Pancreas (tissue), 10 donors: ENCODE results near the gene TCTN3. TPM values are rescaled to one million over a fixed set of nuclear protein-coding genes. Genes with fewer than 3 reads are reported as not detected.
"Not testable (repeated sequence)": the region's sequence is repeated elsewhere in the genome, so short reads cannot be mapped to it uniquely, and the experiment has no call there.

ENCODE experiments used
- ATAC-seq, 4 donors: fragments of 200-7000 bp; cut with Tn5 transposase; one replicate each; pipeline versions ENCODE4 v1.8.0 to v1.9.1; 2020; ENCODE audit warnings: mild to moderate bottlenecking in 4 of 4, moderate library complexity in 4 of 4
- DNase-seq, 6 donors: peaks; one replicate each; pipeline ENCODE4 v3.0.0-alpha.2; 2020
- FAIRE-seq: peaks from 2 replicates; lab custom pipeline; 2012; peaks lifted over from hg19 to GRCh38; lab: Jason Lieb, UNC
- H3K27ac ChIP-seq, 4 donors: fragments of 200-600 bp; sonication (generic); 1 replicate in 3 of 4; 2 replicates in 1 of 4; pipeline versions ENCODE4 v1.5.0 to v1.8.0; 2020
- H3K27me3 ChIP-seq, 4 donors: fragments of 200-600 bp; one replicate each; pipeline ENCODE4 v1.8.0; 2021
- H3K36me3 ChIP-seq, 3 donors: fragments of 200-600 bp; sonication (generic) in 1 of 3; one replicate each; pipeline versions ENCODE4 v1.5.0 to v1.8.0; 2020 to 2021
- H3K4me1 ChIP-seq, 3 donors: fragments of 200-600 bp; one replicate each; pipeline ENCODE4 v1.8.0; 2021
- H3K4me3 ChIP-seq, 4 donors: fragments of 200-600 bp; sonication (generic) in 2 of 4; one replicate each; pipeline versions ENCODE4 v1.5.0 to v1.8.0; 2020 to 2021
- H3K9me3 ChIP-seq, 4 donors: fragments of 200-600 bp; one replicate each; pipeline ENCODE4 v1.8.0; 2021
- WGBS, 2 donors: extraction: QIAGEN DNeasy Blood & Tissue Kit; methylation state at CpG; one replicate each; pipeline ENCODE4 v1.1.7; 2013; 5-methylcytosine and 5-hydroxymethylcytosine counted together
- intact Hi-C, 3 donors: fragments of 100-400 bp; cut with DNase I; formaldehyde crosslinking; loops; one replicate each; pipeline versions ENCODE4 v1.11.1 to v1.14.2; 2022
- polyA plus RNA-seq, 2 donors: library from polyadenylated mRNA; stranded (reverse); fragments of 200-250 nt; gene quantifications; one replicate each; pipeline ENCODE4 v1.2.3, GENCODE V29; 2013
- total RNA-seq, 6 donors: library from RNA; stranded (reverse); fragmentation: NEBNext Ultra II Directional in 4 of 6; extraction: Animal tissue kit (Norgen Biotek cat#: 25700) in 4 of 6; gene quantifications; one replicate each; pipeline versions ENCODE4 v1.2.1 to v1.2.4, GENCODE V29; 2021 to 2023
- TF ChIP-seq, protein P1 (sequence below), 4 donors: fragments of 200-600 bp; sonication (generic) in 3 of 4; IDR thresholded peaks; one replicate each; pipeline versions ENCODE4 v1.5.0 to v1.8.0; 2021; ENCODE audit warnings: antibody characterized with exemption in 4 of 4
- donor health status: healthy with polysubstance abuse.
- donor health status: DM: no; HTN: no; CAD: no; lungs with moderate emphysema.
- donor health status: DM: no; HTN: no; CAD: no.
- donor health status: control.
- donor health status: control.
- donor health status: Bipolar disorder and iron deficiency.
- donor health status: DM: yes; HTN: yes; CAD: no.
- donor health status: DM: no; HTN: no; CAD: no.
- donor health status: DM: no; HTN: no; CAD: no.
- donor health status: DM: yes; HTN: yes; CAD: no.

TCTN3 gene
- total and polyA plus RNA-seq, 8 donors: 8.1 to 25.5 (median 16.0) TPM

DNA sequence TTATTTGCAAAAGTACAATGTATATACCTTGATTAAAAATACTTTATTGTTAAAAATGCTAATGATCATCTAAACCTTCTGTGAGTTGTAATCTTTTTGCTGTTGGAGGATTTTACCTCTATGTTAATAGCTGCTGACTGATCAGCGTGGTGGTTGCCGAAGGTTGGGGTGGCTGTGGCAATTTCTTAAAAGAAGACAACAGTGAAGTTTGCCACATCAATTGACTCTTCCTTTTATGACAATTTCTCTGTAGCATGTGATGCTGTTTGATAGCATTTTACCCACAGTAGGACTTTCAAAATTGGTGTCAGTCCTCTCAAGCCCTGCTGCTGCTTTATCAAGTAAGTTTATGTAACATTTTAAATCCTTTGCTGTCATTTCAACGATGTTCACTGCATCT is 45.3 kb upstream of the TCTN3 start:
- H3K4me3 ChIP-seq: no peak overlapping the region
- ATAC-seq (no peak), FAIRE-seq (no peak), DNase-seq (no peak)
- no peaks in the 10 kb centered on the region for H3K27me3 ChIP-seq
- H3K36me3 ChIP-seq: no peaks in the 10 kb centered on the region
- TF ChIP-seq, protein P1, sequence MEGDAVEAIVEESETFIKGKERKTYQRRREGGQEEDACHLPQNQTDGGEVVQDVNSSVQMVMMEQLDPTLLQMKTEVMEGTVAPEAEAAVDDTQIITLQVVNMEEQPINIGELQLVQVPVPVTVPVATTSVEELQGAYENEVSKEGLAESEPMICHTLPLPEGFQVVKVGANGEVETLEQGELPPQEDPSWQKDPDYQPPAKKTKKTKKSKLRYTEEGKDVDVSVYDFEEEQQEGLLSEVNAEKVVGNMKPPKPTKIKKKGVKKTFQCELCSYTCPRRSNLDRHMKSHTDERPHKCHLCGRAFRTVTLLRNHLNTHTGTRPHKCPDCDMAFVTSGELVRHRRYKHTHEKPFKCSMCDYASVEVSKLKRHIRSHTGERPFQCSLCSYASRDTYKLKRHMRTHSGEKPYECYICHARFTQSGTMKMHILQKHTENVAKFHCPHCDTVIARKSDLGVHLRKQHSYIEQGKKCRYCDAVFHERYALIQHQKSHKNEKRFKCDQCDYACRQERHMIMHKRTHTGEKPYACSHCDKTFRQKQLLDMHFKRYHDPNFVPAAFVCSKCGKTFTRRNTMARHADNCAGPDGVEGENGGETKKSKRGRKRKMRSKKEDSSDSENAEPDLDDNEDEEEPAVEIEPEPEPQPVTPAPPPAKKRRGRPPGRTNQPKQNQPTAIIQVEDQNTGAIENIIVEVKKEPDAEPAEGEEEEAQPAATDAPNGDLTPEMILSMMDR (IDR thresholded peaks at IDR 0.05): no peak
- no peak overlapping the region for H3K27ac ChIP-seq
- WGBS, 2 donors: 84 to 88% methylated on average over 3 of the region's 3 CpGs
- peaks cover 0 to 11% (median 0%) of the 10 kb centered on the region in 3 donors for H3K4me1 ChIP-seq
- intact Hi-C loops: no loop called here
- no peaks in the 10 kb centered on the region for H3K9me3 ChIP-seq

DNA sequence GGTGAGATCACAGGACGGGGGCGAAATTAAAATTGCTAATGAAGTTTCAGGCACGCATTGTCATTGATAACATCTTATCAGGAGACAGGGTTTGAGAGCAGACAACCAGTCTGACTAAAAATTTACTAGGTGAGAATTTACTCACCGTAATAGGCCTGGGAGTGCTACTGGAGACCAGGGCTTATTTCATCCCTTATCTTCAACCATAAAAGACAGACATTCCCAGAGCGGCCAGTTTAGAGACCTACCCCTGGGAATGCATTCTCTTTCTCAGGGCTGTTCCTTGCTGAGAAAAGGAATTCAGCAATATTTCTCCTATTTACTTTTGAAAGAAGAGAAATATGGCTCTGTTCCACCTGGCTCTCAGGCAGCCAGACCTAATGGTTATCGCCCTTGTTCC is 39.2 kb upstream of the TCTN3 start:
- H3K27ac ChIP-seq, FAIRE-seq, H3K27me3 ChIP-seq, ATAC-seq, H3K4me3 ChIP-seq, intact Hi-C loops, H3K4me1 ChIP-seq, H3K9me3 ChIP-seq, DNase-seq, H3K36me3 ChIP-seq: not testable (repeated sequence)
- 87 to 94% methylated on average over 6 of the region's 6 CpGs for WGBS, 2 donors

DNA sequence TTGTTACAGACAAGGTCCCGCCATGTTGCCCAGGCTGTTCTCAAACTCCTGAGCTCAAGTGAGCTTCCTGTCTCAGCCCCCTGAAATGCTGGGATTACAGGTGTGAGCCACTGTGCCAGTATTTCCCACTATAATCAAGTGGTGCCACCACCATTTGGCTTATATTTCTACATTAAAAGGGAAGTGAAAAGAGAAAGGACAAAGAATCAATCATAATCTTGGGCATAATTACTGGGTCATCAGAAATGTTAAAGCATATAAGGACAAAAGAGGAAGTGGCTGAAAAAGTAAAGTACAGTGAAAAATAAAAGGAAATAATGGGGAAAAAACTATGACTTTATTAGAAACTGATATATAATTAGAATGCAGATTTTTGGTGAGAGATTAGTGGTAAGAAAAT is 36.5 kb upstream of the TCTN3 start:
- H3K27me3 ChIP-seq: no peaks in the 10 kb centered on the region
- FAIRE-seq (peak; percentile 51), DNase-seq (no peak), ATAC-seq (peak in 1 of 4 donors; percentile 30)
- no peak overlapping the region for H3K4me3 ChIP-seq
- 62 to 88% methylated on average over 1 of the region's 1 CpG for WGBS, 2 donors
- H3K4me1 ChIP-seq: no peaks in the 10 kb centered on the region
- H3K9me3 ChIP-seq: no peaks in the 10 kb centered on the region
- TF ChIP-seq, protein P1 (IDR thresholded peaks at IDR 0.05): no peak
- no peak overlapping the region for H3K27ac ChIP-seq
- intact Hi-C loops: no loop called here
- H3K36me3 ChIP-seq: no peaks in the 10 kb centered on the region

DNA sequence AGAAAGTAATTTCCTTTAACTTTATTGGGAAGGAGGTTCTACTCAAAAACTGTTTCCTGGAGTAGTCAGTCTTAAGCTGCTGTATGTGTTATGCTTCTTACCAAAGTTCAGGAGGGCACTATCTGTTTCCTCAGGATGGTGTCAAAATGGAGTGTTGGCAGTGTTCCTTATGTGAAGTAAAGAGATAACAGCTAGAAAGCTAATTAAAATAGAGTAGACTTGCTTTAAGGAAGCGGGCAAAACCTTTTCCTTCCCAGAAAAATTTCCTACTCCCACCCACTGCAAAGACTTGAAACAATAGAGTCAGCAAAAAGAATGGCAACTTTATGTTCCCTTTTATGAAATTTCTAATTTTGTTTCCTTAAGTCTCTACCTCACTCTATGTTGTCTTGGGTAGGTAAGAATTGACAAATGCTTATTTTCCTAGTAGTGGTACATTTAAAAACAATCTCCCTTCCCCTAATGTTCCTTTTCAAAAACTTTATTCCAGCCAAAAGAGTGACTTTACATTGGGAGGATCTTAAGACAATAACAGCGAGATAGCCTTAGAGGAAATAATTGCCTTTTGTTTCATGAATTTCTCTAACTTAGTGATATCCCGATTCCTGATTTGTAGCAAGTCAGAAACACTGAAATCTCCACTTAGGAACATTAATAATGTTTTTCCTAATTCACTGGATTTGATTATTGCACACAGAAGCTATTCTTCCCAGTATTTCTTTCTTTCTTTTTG is 35.8 kb upstream of the TCTN3 start:
- H3K27me3 ChIP-seq: no peaks in the 10 kb centered on the region
- intact Hi-C loops: no loop called here
- no peak overlapping the region for H3K27ac ChIP-seq
- DNase-seq (no peak), ATAC-seq (no peak), FAIRE-seq (no peak)
- H3K4me3 ChIP-seq: no peak overlapping the region
- WGBS, 2 donors: 61 to 64% methylated on average over 3 of the region's 3 CpGs
- TF ChIP-seq, protein P1 (IDR thresholded peaks at IDR 0.05): no peak
- H3K36me3 ChIP-seq: no peaks in the 10 kb centered on the region
- no peaks in the 10 kb centered on the region for H3K9me3 ChIP-seq
- H3K4me1 ChIP-seq: no peaks in the 10 kb centered on the region

DNA sequence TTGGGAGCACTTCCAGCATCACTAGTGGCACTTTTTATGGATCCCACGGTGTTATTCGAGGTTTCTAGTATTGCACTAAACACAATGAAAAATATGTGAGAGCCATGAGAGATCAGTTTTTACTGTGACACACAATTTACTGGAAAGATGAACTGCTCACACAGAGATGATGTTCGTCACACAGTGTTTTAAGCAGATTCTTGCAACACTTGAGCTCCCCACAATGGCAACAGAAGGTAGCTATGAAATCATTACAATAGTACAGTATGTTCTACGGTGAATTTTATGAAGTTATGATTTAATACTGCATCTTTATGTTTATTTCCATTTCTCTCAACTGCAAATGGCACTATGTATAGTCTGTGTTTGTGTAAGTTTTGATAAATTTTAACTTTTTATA is 34.8 kb upstream of the TCTN3 start:
- H3K9me3 ChIP-seq: no peaks in the 10 kb centered on the region
- WGBS, 2 donors: 55 to 66% methylated on average over 4 of the region's 4 CpGs
- H3K4me1 ChIP-seq: no peaks in the 10 kb centered on the region
- FAIRE-seq (no peak), DNase-seq (no peak), ATAC-seq (peak in 1 of 4 donors; percentile 43)
- no peaks in the 10 kb centered on the region for H3K27me3 ChIP-seq
- TF ChIP-seq, protein P1 (IDR thresholded peaks at IDR 0.05): no peak
- no peak overlapping the region for H3K4me3 ChIP-seq
- no peak overlapping the region for H3K27ac ChIP-seq
- no peaks in the 10 kb centered on the region for H3K36me3 ChIP-seq
- intact Hi-C loops: no loop called here

DNA sequence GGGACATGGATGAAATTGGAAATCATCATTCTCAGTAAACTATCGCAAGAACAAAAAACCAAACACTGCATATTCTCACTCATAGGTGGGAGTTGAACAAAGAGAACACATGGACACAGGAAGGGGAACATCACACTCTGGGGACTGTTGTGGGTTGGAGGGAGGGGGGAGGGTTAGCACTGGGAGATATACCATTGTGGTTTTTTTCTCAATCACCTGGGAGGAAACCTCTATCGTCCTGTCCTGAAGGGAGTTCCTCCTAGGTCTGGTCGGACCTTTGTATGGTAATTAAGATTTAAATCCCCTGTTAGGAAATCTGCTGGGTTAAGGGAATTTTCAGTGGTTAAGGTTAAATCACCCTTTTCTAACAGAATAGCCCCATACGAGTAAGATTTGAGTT is 28.8 kb upstream of the TCTN3 start:
- WGBS, 2 donors: 73 to 83% methylated on average over 4 of the region's 4 CpGs
- H3K9me3 ChIP-seq, H3K27ac ChIP-seq, H3K4me3 ChIP-seq, ATAC-seq, intact Hi-C loops, DNase-seq, FAIRE-seq, H3K36me3 ChIP-seq, H3K27me3 ChIP-seq, H3K4me1 ChIP-seq: not testable (repeated sequence)

DNA sequence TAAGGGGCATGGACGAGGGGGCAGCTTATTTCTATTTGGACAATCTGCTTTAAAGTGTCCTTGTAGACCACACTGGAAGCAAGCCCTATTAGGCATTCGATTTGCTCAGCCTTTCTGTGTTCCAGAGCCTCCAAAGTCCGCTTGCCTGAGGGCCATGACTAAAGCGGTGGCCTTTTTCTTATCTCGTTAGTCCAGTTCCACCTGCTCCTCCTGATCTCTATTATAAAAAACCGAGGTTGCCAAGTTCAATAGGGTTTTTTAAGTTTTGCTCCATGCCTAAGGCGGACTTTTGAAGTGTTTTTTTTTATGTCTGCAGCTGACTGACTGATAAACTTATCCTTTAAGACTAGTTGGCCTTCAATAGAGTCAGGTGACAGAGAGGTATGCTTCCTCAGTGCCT is 27.0 kb upstream of the TCTN3 start:
- FAIRE-seq, H3K4me1 ChIP-seq, H3K27ac ChIP-seq, H3K9me3 ChIP-seq, H3K36me3 ChIP-seq, intact Hi-C loops, DNase-seq, ATAC-seq, H3K4me3 ChIP-seq, H3K27me3 ChIP-seq: not testable (repeated sequence)
- WGBS, 2 donors: 55 to 74% methylated on average over 7 of the region's 7 CpGs
